ENCODE measurements around the gene NADSYN1. TPM values are rescaled to one million over a fixed set of nuclear protein-coding genes. Genes with fewer than 3 reads are reported as not detected.
"Not testable (repeated sequence)": the region's sequence is repeated elsewhere in the genome, so short reads cannot be mapped to it uniquely, and the experiment has no call there.

The NADSYN1 gene
- total RNA-seq, 1 donor from 2014 or later: 66.6 TPM

DNA sequence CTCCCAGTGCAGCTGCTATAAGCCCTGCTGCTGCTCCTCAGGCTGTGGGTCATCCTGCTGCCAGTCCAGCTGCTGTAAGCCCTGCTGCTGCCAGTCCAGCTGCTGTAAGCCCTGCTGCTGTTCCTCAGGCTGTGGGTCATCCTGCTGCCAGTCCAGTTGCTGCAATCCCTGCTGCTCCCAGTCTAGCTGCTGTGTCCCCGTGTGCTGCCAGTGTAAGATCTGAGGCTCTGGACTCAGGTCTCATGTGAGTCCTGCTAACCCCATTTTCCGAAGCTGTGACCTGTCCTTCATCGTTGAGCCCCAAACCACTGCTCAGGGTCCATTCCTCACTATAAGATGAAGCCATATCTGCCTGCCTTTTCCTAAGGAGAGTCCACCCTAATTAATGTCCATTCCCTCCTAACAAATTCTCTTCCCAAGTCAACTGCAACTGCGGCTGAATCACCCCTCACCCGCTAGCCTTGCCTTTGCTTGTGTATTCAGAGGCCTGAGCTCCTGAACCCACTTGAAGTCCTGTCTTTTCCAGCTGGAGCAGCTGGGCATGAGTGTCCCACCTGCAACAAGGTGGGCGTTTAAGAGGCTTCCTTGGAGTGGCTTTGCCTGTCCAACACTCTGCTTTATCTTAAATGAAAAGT, 74.7 kb downstream of the NADSYN1 start:
- no peaks in the 10 kb centered on the region for H3K36me3 Mint-ChIP-seq
- no peaks in the 10 kb centered on the region for H3K4me1 Mint-ChIP-seq (ENCODE audit: unreplicated experiment)
- no peaks in the 10 kb centered on the region for H3K27me3 Mint-ChIP-seq
- H3K27ac Mint-ChIP-seq: no peak overlapping the region
- DNase-seq (ENCODE audit: extremely low spot score, unreplicated experiment): peak; percentile 36
- H3K9me3 Mint-ChIP-seq: no peaks in the 10 kb centered on the region
- H3K4me3 Mint-ChIP-seq: no peak overlapping the region
- TF ChIP-seq CTCF (conservative IDR thresholded peaks at IDR 0.05): no peak

DNA sequence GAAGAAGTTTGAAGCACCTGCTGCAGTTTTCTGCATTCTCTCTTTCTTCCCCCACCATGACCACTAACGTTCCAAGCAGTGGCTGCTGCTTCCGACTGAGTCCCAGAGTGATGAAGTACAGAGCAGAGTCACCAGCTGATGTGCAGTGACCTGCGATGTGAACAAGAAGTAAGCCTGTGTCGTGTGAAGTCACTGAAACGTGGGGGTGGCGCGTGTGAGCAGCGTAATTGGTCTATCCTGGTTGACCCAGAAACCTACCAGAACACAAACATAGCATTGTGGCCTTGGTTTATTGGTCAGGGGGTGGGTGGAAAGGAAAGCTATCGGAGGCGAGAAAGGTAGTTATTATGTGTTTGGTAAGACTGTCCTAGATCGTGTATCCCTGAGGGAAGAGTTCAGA, 77.6 kb downstream of the NADSYN1 start:
- DNase-seq (ENCODE audit: extremely low spot score, unreplicated experiment): peak; percentile 29
- no peak for TF ChIP-seq CTCF (conservative IDR thresholded peaks at IDR 0.05)
- Mint-ChIP-seq H3K4me3 (no peak overlapping the region), H3K9me3 (no peaks in the 10 kb centered on the region), H3K27me3 (no peaks in the 10 kb centered on the region), H3K4me1 (ENCODE audit: unreplicated experiment) (peaks cover 4% of the 10 kb centered on the region), H3K36me3 (no peaks in the 10 kb centered on the region), H3K27ac (no peak overlapping the region)

DNA sequence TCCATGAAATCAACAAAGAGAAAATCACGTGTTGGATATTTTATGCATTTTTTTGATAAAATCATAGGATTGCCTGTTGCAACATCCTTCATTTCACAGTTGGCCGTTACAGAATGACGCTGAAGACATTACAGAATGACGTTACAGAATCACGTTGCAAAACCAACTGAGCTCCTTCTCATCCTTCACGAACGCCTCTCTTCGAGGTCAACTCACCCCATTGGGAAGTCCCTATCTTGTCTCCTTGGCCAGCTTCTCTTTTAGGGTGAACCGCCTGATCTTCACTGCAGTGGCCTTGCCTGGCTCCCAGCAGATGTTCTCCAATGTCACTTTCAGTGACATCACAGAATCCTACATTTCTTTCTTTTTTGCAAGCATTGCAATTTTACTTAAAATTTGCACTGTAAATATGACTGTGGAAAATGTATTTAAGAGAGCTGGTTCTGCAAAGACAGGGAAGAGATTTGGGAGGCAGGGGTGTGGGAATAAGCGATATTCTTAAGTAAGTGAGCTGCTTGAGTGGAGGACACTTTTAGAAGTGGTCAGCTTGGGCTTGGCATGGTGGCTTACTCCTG, 79.1 kb downstream of the NADSYN1 start:
- H3K27me3 Mint-ChIP-seq: no peaks in the 10 kb centered on the region
- no peaks in the 10 kb centered on the region for H3K9me3 Mint-ChIP-seq
- peak; percentile 37 for DNase-seq (ENCODE audit: extremely low spot score, unreplicated experiment)
- no peak overlapping the region for H3K27ac Mint-ChIP-seq
- no peak for TF ChIP-seq CTCF (conservative IDR thresholded peaks at IDR 0.05)
- H3K36me3 Mint-ChIP-seq: no peaks in the 10 kb centered on the region
- H3K4me1 Mint-ChIP-seq (ENCODE audit: unreplicated experiment): peaks cover 4% of the 10 kb centered on the region
- no peak overlapping the region for H3K4me3 Mint-ChIP-seq

- not testable (repeated sequence) for H3K4me3 Mint-ChIP-seq; H3K27me3 Mint-ChIP-seq; H3K4me1 Mint-ChIP-seq (ENCODE audit: unreplicated experiment); H3K36me3 Mint-ChIP-seq; H3K9me3 Mint-ChIP-seq
- peak; percentile 32 for DNase-seq (ENCODE audit: extremely low spot score, unreplicated experiment)
- peak overlapping the region; percentile 26 for H3K27ac Mint-ChIP-seq
Measured at GRCh38 chr11:71534711-71535608, 82.0 kb downstream of the NADSYN1 start.

- Mint-ChIP-seq H3K36me3 (peaks cover 3% of the 10 kb centered on the region), H3K9me3 (no peaks in the 10 kb centered on the region), H3K4me1 (ENCODE audit: unreplicated experiment) (peaks cover 9% of the 10 kb centered on the region), H3K27ac (no peak overlapping the region), H3K27me3 (peaks cover 3% of the 10 kb centered on the region), H3K4me3 (no peak overlapping the region)
- DNase-seq (ENCODE audit: extremely low spot score, unreplicated experiment): no peak
- no peak for TF ChIP-seq CTCF (conservative IDR thresholded peaks at IDR 0.05)
Measured at GRCh38 chr11:71535825-71536224, 82.8 kb downstream of the NADSYN1 start.

- H3K4me1 Mint-ChIP-seq (ENCODE audit: unreplicated experiment): peaks cover 9% of the 10 kb centered on the region
- no peak for TF ChIP-seq CTCF (conservative IDR thresholded peaks at IDR 0.05)
- H3K36me3 Mint-ChIP-seq: peaks cover 3% of the 10 kb centered on the region
- no peak for DNase-seq (ENCODE audit: extremely low spot score, unreplicated experiment)
- H3K4me3 Mint-ChIP-seq: no peak overlapping the region
- no peak overlapping the region for H3K27ac Mint-ChIP-seq
- H3K27me3 Mint-ChIP-seq: peaks cover 3% of the 10 kb centered on the region
- H3K9me3 Mint-ChIP-seq: no peaks in the 10 kb centered on the region
Measured at GRCh38 chr11:71537537-71537936, 84.5 kb downstream of the NADSYN1 start.

DNA sequence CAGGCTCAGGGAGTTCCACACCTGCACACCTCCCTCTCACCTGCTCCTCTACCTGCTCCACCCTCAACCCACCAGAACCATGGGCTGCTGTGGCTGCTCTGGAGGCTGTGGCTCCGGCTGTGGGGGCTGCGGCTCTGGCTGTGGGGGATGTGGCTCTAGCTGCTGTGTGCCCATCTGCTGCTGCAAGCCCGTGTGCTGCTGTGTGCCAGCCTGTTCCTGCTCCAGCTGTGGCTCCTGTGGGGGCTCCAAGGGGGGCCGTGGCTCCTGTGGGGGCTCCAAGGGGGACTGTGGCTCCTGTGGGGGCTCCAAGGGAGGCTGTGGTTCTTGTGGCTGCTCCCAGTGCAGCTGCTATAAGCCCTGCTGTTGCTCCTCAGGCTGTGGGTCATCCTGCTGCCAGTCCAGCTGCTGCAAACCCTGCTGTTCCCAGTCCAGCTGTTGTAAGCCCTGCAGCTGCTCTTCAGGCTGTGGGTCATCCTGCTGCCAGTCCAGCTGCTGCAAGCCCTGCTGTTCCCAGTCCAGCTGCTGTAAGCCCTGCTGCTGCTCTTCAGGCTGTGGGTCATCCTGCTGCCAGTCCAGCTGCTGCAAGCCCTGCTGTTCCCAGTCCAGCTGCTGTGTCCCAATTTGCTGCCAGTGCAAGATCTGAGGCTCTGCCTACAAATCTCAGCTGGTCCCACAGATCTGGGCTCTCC, 85.1 kb downstream of the NADSYN1 start, which contains the start of gene KRTAP5-8:
TSS of gene KRTAP5-8 (plus strand) at position 49 of the 689 bp plus-strand sequence. CDS start at position 80, 31 bp downstream.
- not testable (repeated sequence) for H3K4me3 Mint-ChIP-seq; DNase-seq (ENCODE audit: extremely low spot score, unreplicated experiment); H3K9me3 Mint-ChIP-seq; H3K27me3 Mint-ChIP-seq; H3K27ac Mint-ChIP-seq; H3K36me3 Mint-ChIP-seq
- peaks cover 10% of the 10 kb centered on the region for H3K4me1 Mint-ChIP-seq (ENCODE audit: unreplicated experiment)
